RWPE2 (cell line): ENCODE data around the gene TRPM2.

ENCODE experiments used
- ATAC-seq: fragments of 200-7000 bp; cut with Tn5 transposase; 3 replicates; pipeline ENCODE4 v1.9.1; 2021; ENCODE audit warnings: low read depth
- DNase-seq: peaks from one replicate; pipeline ENCODE4 v3.0.0-alpha.2; 2020; ENCODE audit warnings: low spot score
- H3K27ac ChIP-seq: fragments of 450-650 bp; 2 replicates; pipeline ENCODE4 v1.5.1; 2017; ENCODE audit warnings: mild to moderate bottlenecking; ENCODE audit not compliant: poor library complexity, severe bottlenecking
- H3K27me3 ChIP-seq: fragments of 250-450 bp; sonication (Bioruptor Pico); 2 replicates; pipeline ENCODE4 v1.5.1; 2021; ENCODE audit warnings: mild to moderate bottlenecking, moderate library complexity; ENCODE audit not compliant: insufficient read depth, poor library complexity, severe bottlenecking
- H3K36me3 ChIP-seq: fragments of 250-450 bp; sonication (Bioruptor Pico); 2 replicates; pipeline ENCODE4 v1.5.1; 2020; ENCODE audit warnings: low read depth, mild to moderate bottlenecking, moderate library complexity
- H3K4me1 ChIP-seq: fragments of 250-450 bp; sonication (Bioruptor Pico); 2 replicates; pipeline ENCODE4 v1.5.1; 2021; ENCODE audit warnings: mild to moderate bottlenecking, moderate library complexity; ENCODE audit not compliant: insufficient read depth, poor library complexity, severe bottlenecking
- H3K4me3 ChIP-seq: fragments of 250-450 bp; sonication (Bioruptor Pico); 2 replicates; pipeline ENCODE4 v1.5.1; 2021; ENCODE audit warnings: mild to moderate bottlenecking, moderate library complexity; ENCODE audit not compliant: severe bottlenecking
- H3K9me3 ChIP-seq: fragments of 250-450 bp; sonication (Bioruptor Pico); 2 replicates; pipeline ENCODE4 v1.5.1; 2021; ENCODE audit warnings: mild to moderate bottlenecking, moderate library complexity; ENCODE audit not compliant: severe bottlenecking
- CTCF ChIP-seq: fragments of 450-650 bp; IDR thresholded peaks from one replicate; pipeline ENCODE4 v1.5.1; 2017; ENCODE audit warnings: mild to moderate bottlenecking, moderate library complexity; ENCODE audit not compliant: poor library complexity, severe bottlenecking

TRPM2 gene

GRCh38 chr21:44324854-44325107, 28.6 kb upstream of the TRPM2 start:
- DNase-seq (no peak), ATAC-seq (no peak)
- peaks cover 14% of the 10 kb centered on the region for H3K36me3 ChIP-seq
- no peaks in the 10 kb centered on the region for H3K27me3 ChIP-seq
- no peak for TF ChIP-seq CTCF
- no peaks in the 10 kb centered on the region for H3K9me3 ChIP-seq
- H3K4me1 ChIP-seq = no peaks in the 10 kb centered on the region
- H3K27ac ChIP-seq = no peak overlapping the region
- H3K4me3 ChIP-seq = no peak overlapping the region

GRCh38 chr21:44325386-44326271, 27.8 kb upstream of the TRPM2 start:
- DNase-seq (no peak), ATAC-seq (no peak)
- H3K27me3 ChIP-seq = no peaks in the 10 kb centered on the region
- H3K9me3 ChIP-seq = no peaks in the 10 kb centered on the region
- peaks cover 14% of the 10 kb centered on the region for H3K36me3 ChIP-seq
- H3K4me1 ChIP-seq = no peaks in the 10 kb centered on the region
- no peak overlapping the region for H3K4me3 ChIP-seq
- TF ChIP-seq CTCF = no peak
- no peak overlapping the region for H3K27ac ChIP-seq

GRCh38 chr21:44326272-44326647, 27.2 kb upstream of the TRPM2 start:
- Histone ChIP-seq H3K27me3 (no peaks in the 10 kb centered on the region), H3K9me3 (no peaks in the 10 kb centered on the region), H3K36me3 (peaks cover 14% of the 10 kb centered on the region), H3K4me3 (no peak overlapping the region), H3K27ac (no peak overlapping the region), H3K4me1 (no peaks in the 10 kb centered on the region)
- ATAC-seq (no peak), DNase-seq (no peak)
- no peak for TF ChIP-seq CTCF

- Histone ChIP-seq H3K9me3 (no peaks in the 10 kb centered on the region), H3K4me3 (no peak overlapping the region), H3K27ac (no peak overlapping the region), H3K4me1 (no peaks in the 10 kb centered on the region), H3K27me3 (no peaks in the 10 kb centered on the region), H3K36me3 (peaks cover 11% of the 10 kb centered on the region)
- no peak for TF ChIP-seq CTCF
- DNase-seq (no peak), ATAC-seq (no peak)
These were observed 26.5 kb upstream of the TRPM2 start for GRCh38 chr21:44326716-44327602.
